K562 (cell line): ENCODE results near the gene TRIOBP. TPM values are rescaled to one million over a fixed set of nuclear protein-coding genes. Genes with fewer than 3 reads are reported as not detected.
A peak's percentile ranks its signal among the peaks of the same experiment; 100 is the strongest.

ENCODE experiments used
- ATF7 ChIP-seq: fragments of 450-650 bp; IDR thresholded peaks from 2 replicates; pipeline ENCODE4 v1.7.1; 2014; ENCODE audit warnings: mild to moderate bottlenecking, moderate library complexity
- BRF2 ChIP-seq: IDR thresholded peaks from 3 replicates; pipeline ENCODE4 v1.6.1; 2011; ENCODE audit warnings: borderline replicate concordance, mild to moderate bottlenecking; ENCODE audit not compliant: insufficient read length, insufficient read depth
- CTCF ChIP-seq, 3 experiments: IDR thresholded peaks in 2 of 3; conservative IDR thresholded peaks in 1 of 3; 2 replicates each; pipeline ENCODE4 v1.5.1; 2011 to 2012; ENCODE audit warnings: low read length in 3 of 3, mild to moderate bottlenecking in 3 of 3, control low read depth in 2 of 3, improper control_type of control experiment in 1 of 3, inconsistent platforms in 1 of 3, low read depth in 1 of 3, mixed read lengths in 1 of 3, moderate library complexity in 1 of 3; ENCODE audit not compliant: insufficient read depth in 2 of 3
- EGR1 ChIP-seq: fragments of 450-650 bp; conservative IDR thresholded peaks from 2 replicates; pipeline ENCODE4 v1.6.1; 2017; ENCODE audit warnings: mild to moderate bottlenecking
- GABPA ChIP-seq: fragments of 200-800 bp; sonication (Bioruptor generic); conservative IDR thresholded peaks from 2 replicates; pipeline ENCODE4 v1.6.1; 2016; ENCODE audit warnings: low read depth, missing genetic modification characterization, missing compliant biosample characterization
- HDAC3 ChIP-seq: fragments of 450-650 bp; IDR thresholded peaks from 2 replicates; pipeline ENCODE4 v1.6.1; 2018; ENCODE audit warnings: borderline replicate concordance, mild to moderate bottlenecking, moderate library complexity; ENCODE audit not compliant: partially characterized antibody
- HDAC8 ChIP-seq: fragments of 450-650 bp; IDR thresholded peaks from 2 replicates; pipeline ENCODE4 v1.6.1; 2016; ENCODE audit warnings: mild to moderate bottlenecking, missing genetic modification characterization, moderate library complexity, missing compliant biosample characterization
- KDM5B ChIP-seq: fragments of 200-600 bp; sonication (generic); IDR thresholded peaks from 2 replicates; pipeline ENCODE4 v1.6.1; 2012; ENCODE audit warnings: low read depth, mild to moderate bottlenecking, moderate library complexity, low read length, control low read depth, inconsistent platforms; ENCODE audit not compliant: insufficient replicate concordance
- KHSRP ChIP-seq: fragments of 450-650 bp; IDR thresholded peaks from 2 replicates; pipeline ENCODE4 v1.6.1; 2017
- NCOA6 ChIP-seq: fragments of 450-650 bp; IDR thresholded peaks from 2 replicates; pipeline ENCODE4 v1.6.1; 2017; ENCODE audit warnings: mild to moderate bottlenecking
- NR2F6 ChIP-seq: fragments of 450-650 bp; formaldehyde crosslinking; IDR thresholded peaks from 2 replicates; pipeline ENCODE4 v1.4.0; 2020; ENCODE audit warnings: mild to moderate bottlenecking
- PHF8 ChIP-seq: fragments of 200-600 bp; sonication (generic); IDR thresholded peaks from 2 replicates; pipeline ENCODE4 v1.6.1; 2012; ENCODE audit warnings: mixed run types, mild to moderate bottlenecking, inconsistent platforms, low read length, moderate library complexity, borderline replicate concordance
- PKNOX1 ChIP-seq: fragments of 450-650 bp; IDR thresholded peaks from 2 replicates; pipeline ENCODE4 v1.6.1; 2016
- SMAD4 ChIP-seq: fragments of 250-450 bp; sonication (Bioruptor Pico); conservative IDR thresholded peaks from 2 replicates; pipeline ENCODE4 v1.8.0; 2021; ENCODE audit warnings: inconsistent platforms, mild to moderate bottlenecking, moderate library complexity
- SP2 ChIP-seq: IDR thresholded peaks from 2 replicates; pipeline ENCODE4 v1.6.1; 2011; ENCODE audit warnings: mild to moderate bottlenecking, low read depth, low read length, moderate library complexity; ENCODE audit not compliant: poor library complexity, severe bottlenecking; ENCODE audit errors: extremely low read depth
- TAF1 ChIP-seq: IDR thresholded peaks from 2 replicates; pipeline ENCODE4 v1.6.1; 2011; ENCODE audit warnings: mild to moderate bottlenecking, low read length, moderate library complexity; ENCODE audit not compliant: insufficient read depth, control insufficient read depth, severe bottlenecking; ENCODE audit errors: extremely low read depth
- TARDBP ChIP-seq: fragments of 450-650 bp; IDR thresholded peaks from 2 replicates; pipeline ENCODE4 v1.6.1; 2016
- ZBTB11 ChIP-seq, 3 experiments: fragments of 200-800 bp in 1 of 3; fragments of 250-450 bp in 1 of 3; fragments of 450-650 bp in 1 of 3; sonication (Bioruptor Pico) in 1 of 3; sonication (Bioruptor generic) in 1 of 3; formaldehyde crosslinking in 1 of 3; IDR thresholded peaks; 2 replicates each; pipeline versions ENCODE4 v1.6.1 to v1.8.0; 2016 to 2022; ENCODE audit warnings: mild to moderate bottlenecking in 2 of 3, missing genetic modification characterization in 2 of 3, missing compliant biosample characterization in 1 of 3, moderate library complexity in 1 of 3
- ZNF184 ChIP-seq: sonication (generic); formaldehyde crosslinking; IDR thresholded peaks from 2 replicates; pipeline ENCODE4 v1.5.0; 2020; ENCODE audit warnings: missing genetic modification reagents
- polyA plus RNA-seq, 8 experiments: library from polyadenylated mRNA; depleted of rRNA in 4 of 8; stranded (reverse) in 5 of 8; unstranded in 3 of 8; fragments of >200 nt; fragmentation: Nextera tagmentation in 2 of 8; fragmentation: Illumina TruSeq in 1 of 8; extraction: Ambion mirVana in 2 of 8; extraction: Trizol in 1 of 8; gene quantifications; 2 replicates each; pipeline versions ENCODE4 v1.2.1 to v1.2.3, GENCODE V29; 2011 to 2014; ENCODE audit warnings: inconsistent platforms in 1 of 8, missing spikeins in 1 of 8
- total RNA-seq, 7 experiments: library from RNA; depleted of rRNA in 6 of 7; stranded (reverse); fragments of >200 nt in 6 of 7; fragmentation: Illumina TruSeq in 2 of 7; extraction: Trizol in 2 of 7; gene quantifications; 2 replicates each; pipeline versions ENCODE4 v1.2.1 to v1.2.3, GENCODE V29; 2011 to 2021; ENCODE audit warnings: low replicate concordance in 1 of 7

Gene TRIOBP
- total and polyA plus RNA-seq, 9 of the 15 experiments (the other 6 are each of a cell fraction or from before 2014, with no cell fraction given), result 0.24 to 13.8 (median 5.5) TPM

DNA sequence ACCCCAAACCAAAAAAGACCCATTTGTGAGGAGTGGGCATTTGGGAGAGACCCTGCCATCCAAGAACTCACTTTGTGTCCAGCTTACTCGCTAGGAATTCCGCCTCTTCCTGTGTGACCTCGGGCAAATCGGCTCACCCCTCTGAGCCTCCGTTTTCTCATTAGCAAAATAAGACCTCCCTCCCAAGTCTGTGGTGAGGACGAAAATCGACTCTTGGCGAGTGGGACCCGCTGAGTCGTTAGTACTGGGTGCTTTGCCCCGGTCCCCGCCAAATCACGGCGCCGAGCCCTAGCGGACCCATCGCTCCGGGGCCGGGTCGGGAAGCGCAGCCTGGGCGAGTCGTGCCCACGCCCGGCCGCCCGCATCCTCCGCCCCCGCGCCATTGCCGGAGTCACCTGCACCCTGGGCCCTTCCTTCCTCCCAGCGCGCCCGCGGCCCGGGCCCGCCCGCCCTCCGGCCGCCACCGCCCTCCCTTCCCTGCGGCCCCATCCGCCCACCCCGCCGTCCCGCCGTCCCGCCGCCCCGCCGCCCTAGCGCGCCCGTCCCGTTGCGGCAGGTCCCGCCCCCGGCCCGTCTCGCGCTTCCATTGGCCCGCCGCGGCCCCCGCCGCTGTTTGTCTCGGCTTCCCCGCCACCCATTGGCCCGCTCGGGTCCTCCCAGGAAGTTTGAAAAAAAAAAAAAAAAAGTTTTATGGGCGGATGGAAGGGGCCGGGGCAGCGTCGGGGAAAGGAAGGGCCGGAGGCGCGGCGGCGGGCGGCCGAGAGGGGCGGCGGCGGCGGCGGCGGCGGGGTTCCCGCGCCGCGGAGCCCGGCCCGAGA lies 48.9 kb downstream of the TRIOBP start (continued):
- TF ChIP-seq EGR1 (peak; percentile 78), ZBTB11 (CRISPR knock-in tag; IDR thresholded peaks at IDR 0.05) (0 out of 6 replicates have a peak, but pooled peaks of 1 of the 3 experiments have one; percentile 18), SP2 (peak; percentile 65), TARDBP (no peak), SMAD4 (CRISPR knock-in tag) (peak; percentile 76), HDAC8 (tag) (no peak), ZNF184 (CRISPR knock-in tag) (no peak), KDM5B (peak; percentile 12), PKNOX1 (peak; percentile 88), NCOA6 (no peak), TAF1 (peak; percentile 59), ATF7 (0 out of 2 replicates have a peak, but pooled peaks have one; percentile 13), CTCF (IDR thresholded peaks at IDR 0.05 in 2 of 3, conservative IDR thresholded peaks at IDR 0.05 in 1 of 3; ENCODE audit: insufficient read depth in 2 of 3, low read depth in 1 of 3, low read length in 3 of 3) (no peak), NR2F6 (CRISPR knock-in tag) (no peak), HDAC3 (no peak), KHSRP (no peak), PHF8 (peak; percentile 49; the same call in 1 of the 2 replicates), GABPA (tag) (peak; percentile 87), BRF2 (no peak)
